Stimulated activated CD4-positive, alpha-beta T cell treated with anti-CD3 and anti-CD28 coated beads, Interleukin-15, amount 100 ng/mL, for 1 hour (primary cell): ENCODE measurements around the gene TNNT2.
A peak's percentile ranks its signal among the peaks of the same experiment; 100 is the strongest.

Experiments
- DNase-seq, 2 donors: peaks; one replicate each; pipeline ENCODE4 v3.0.0-alpha.2; 2020; ENCODE audit warnings: low read depth in 1 of 2, low spot score in 1 of 2

Gene TNNT2

GRCh38 chr1:201377611-201378092 lies at the start of gene TNNT2:
Gene TNNT2, minus strand, starts transcription at chr1:201377680. Its CDS starts 4,426 bp downstream, at chr1:201373254.
- DNase-seq, result no peak

GRCh38 chr1:201426479-201427310 lies 49.2 kb upstream of the TNNT2 start:
- no peak for DNase-seq

- no peak for DNase-seq
Observed at GRCh38 chr1:201424146-201424545, 46.7 kb upstream of the TNNT2 start.

- no peak for DNase-seq
Observed at GRCh38 chr1:201423655-201424054, 46.2 kb upstream of the TNNT2 start.

- DNase-seq, result no peak
Observed at GRCh38 chr1:201422436-201423030, 45.1 kb upstream of the TNNT2 start.

GRCh38 chr1:201422026-201422425 lies 44.5 kb upstream of the TNNT2 start:
- DNase-seq, result no peak

GRCh38 chr1:201421041-201421440 lies 43.6 kb upstream of the TNNT2 start:
- no peak for DNase-seq

- no peak for DNase-seq
Observed at GRCh38 chr1:201420608-201421002, 43.1 kb upstream of the TNNT2 start.

GRCh38 chr1:201419746-201420607 lies 42.5 kb upstream of the TNNT2 start:
- DNase-seq, result no peak

- no peak for DNase-seq
Observed at GRCh38 chr1:201419256-201419655, 41.8 kb upstream of the TNNT2 start.

GRCh38 chr1:201418461-201418860 lies 41.0 kb upstream of the TNNT2 start:
- no peak for DNase-seq

GRCh38 chr1:201414051-201414738 lies 36.7 kb upstream of the TNNT2 start:
- DNase-seq, result no peak

- DNase-seq, result no peak
Observed at GRCh38 chr1:201411292-201411691, 33.8 kb upstream of the TNNT2 start.

GRCh38 chr1:201409440-201409839 lies 32.0 kb upstream of the TNNT2 start:
- DNase-seq, result no peak

- no peak for DNase-seq
Observed at GRCh38 chr1:201408834-201409200, 31.3 kb upstream of the TNNT2 start.

GRCh38 chr1:201408176-201408833 lies 30.8 kb upstream of the TNNT2 start:
- DNase-seq, result peak; percentile 27 to 57

GRCh38 chr1:201406831-201407406 lies 29.4 kb upstream of the TNNT2 start:
- no peak for DNase-seq

GRCh38 chr1:201405484-201405831 lies 28.0 kb upstream of the TNNT2 start:
- DNase-seq, result no peak

- no peak for DNase-seq
Observed at GRCh38 chr1:201404722-201405483, 27.4 kb upstream of the TNNT2 start.

GRCh38 chr1:201404055-201404454 lies 26.6 kb upstream of the TNNT2 start:
- no peak for DNase-seq
